Hematopoietic multipotent progenitor cell treated with erythropoietin and hydrocortisone succinate and interleukin-3 and kit ligand, for 4 days (in vitro differentiated cells): Measurements from ENCODE around the gene LGALS3.

Experiments used
- DNase-seq: peaks from one replicate; pipeline ENCODE4 v3.0.0-alpha.2; 2015

LGALS3 gene

GRCh38 chr14:55191203-55192053, 62.4 kb downstream of the LGALS3 start, which contains the start of gene DLGAP5:
TSS of gene DLGAP5 (minus strand) at chr14:55191585. CDS start at chr14:55189179, 2,406 bp downstream.
- DNase-seq = peak; percentile 99

GRCh38 chr14:55192054-55192621, 63.1 kb downstream of the LGALS3 start:
- DNase-seq = peak; percentile 14

GRCh38 chr14:55194656-55195355, 65.8 kb downstream of the LGALS3 start:
- no peak for DNase-seq
